Measurements from ENCODE around the gene LYAR.

LYAR gene, protein sequence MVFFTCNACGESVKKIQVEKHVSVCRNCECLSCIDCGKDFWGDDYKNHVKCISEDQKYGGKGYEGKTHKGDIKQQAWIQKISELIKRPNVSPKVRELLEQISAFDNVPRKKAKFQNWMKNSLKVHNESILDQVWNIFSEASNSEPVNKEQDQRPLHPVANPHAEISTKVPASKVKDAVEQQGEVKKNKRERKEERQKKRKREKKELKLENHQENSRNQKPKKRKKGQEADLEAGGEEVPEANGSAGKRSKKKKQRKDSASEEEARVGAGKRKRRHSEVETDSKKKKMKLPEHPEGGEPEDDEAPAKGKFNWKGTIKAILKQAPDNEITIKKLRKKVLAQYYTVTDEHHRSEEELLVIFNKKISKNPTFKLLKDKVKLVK

DNA sequence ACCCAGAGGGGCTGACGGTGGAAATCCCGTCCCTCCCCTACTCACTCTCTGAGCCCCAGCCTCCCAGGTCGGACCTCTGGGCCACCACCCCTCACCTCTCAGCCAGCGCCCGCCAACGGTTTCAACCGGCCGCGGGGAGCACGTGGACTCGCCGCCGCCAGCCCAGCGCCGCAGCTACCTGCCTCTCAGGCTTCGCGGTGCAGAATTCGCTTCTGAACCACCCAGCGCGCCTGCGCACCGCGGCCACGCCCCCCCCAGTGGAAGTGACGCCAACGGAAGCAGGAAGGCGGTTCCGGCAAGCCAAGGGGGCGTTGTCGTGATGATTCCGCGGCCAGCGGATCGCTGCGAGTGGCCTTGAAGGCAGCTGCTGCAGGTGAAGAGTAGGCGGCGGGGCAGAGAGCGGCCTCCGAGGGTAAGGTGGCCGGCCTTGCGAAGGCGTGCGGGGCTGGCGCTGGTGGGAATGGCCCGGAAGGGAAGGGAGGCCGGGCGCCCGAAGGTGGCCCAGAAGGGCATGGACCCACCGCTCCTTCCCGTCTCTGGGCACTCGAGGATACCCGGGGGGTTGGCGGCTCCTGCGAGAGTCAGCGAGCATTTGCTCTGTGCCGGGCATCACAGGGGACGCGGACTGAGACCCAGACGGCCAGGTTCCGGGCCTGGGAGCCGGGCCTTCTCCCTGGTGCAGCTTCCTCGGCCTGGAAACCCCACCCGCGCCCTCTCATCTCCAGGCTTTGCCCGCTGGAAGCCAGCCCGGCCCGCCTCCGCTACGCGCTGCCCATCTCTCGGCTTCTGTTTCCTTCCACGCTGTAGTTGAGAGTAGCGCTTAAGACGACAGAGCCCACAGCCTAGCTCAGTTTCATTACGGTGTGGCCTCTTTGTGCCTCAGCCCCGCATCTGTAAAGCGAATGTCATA, at the start of gene LYAR, which contains the start of gene ZBTB49:
LYAR (minus strand) TSS at position 214 of the 910 bp plus-strand sequence. CDS start 6,412 bp downstream, outside the sequence.
ZBTB49 (plus strand) TSS at position 311 of the 910 bp plus-strand sequence. CDS start 9,695 bp downstream, outside the sequence.
- DNase-seq (ENCODE audit: low read depth), result peak; percentile 65

DNA sequence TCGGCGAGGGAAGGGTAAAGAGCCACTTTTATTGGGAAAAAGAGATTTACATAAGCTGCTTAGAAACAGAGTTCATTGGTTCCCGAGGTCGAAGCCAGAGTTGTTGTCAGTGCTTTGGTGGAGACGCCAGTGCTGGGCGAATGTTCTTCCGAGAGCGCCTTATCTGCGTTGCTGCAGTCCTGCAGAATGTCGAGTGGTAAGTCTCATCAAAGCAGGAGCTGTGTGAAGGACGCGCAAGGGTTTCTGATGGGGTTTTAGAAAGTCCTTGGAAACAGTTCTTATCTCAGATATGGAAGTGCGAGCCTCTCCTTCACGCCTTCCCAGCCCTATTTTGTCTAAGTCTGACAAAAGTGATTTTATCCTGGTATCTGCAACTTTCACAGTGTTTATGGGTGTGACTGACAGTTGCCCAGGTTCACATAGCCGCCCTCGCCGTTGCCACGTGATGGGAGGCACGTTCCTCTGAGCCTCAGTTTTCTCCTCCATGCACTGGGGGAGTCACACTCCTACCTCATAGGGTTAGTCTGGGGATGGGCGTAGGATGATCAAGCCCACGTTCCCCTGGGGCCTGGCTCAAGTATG, 49.6 kb upstream of the LYAR start:
- no peak for DNase-seq (ENCODE audit: low read depth)

DNA sequence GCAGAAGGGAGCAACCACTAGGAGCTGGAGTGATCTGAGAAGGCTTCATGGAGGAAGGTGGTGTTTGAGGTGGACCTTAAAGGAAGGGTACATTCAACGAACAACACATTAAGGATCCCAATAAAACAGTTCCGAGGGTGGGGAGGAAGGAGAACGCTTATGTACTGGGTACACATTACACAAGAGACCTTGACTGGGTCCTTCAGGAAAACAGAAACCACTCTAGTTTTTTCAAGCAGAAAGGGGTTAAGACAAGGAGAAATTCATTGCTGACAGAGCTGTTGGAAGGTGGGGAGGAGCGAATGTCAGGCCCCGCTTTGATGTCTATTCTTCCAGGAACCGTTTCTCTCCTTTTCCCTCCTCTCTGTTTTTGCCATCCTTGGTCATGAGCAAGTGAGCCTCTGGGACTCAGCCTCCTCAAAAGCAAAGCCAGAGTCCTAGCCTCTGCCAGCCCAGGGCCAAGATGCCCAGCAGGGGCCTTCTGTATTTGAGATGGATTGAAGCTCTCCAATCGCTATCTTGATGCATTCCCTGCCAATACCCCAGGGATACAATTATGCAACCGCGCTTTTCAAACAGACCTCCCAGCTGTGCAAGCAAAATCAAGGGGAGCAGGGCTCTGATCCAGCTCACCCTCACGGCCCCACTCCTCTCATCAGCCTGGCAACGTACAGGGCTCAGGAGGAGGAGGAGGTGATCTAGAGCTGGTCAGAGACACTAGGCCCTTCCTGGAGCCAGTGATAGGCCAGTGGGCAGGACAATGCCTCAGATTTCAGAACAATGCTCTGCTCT, 48.5 kb upstream of the LYAR start:
- DNase-seq (ENCODE audit: low read depth), result no peak

DNA sequence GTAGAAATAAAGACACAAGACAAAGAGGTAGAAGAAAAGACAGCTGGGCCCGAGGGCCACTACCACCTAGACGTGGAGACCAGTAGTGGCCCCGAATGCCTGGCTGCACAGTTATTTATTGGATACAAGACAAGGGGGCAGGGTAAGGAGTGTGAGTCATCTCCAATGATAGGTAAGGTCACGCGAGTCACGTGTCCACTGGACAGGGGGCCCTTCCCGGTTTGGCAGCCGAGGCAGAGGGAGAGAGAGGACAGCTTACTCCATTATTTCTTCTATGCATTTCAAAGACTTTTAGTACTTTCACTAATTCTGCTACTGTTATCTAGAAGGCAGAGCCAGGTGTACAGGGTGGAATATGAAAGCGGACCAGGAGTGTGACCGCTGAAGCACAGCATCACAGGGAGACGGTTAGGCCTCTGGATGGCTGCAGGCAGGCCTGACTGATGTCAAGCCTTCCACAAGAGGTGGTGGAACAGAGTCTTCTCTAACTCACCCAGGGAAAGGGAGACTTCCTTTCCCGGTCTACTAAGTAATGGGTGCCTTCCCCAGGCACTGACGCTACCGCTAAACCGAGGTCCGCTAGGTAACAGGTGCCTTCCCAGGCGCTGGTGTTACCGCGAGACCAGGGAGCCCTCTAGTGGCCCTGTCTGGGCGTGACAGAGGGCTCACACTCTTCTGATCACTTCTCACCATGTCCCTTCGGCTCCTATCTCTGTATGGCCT, 45.0 kb upstream of the LYAR start:
- DNase-seq (ENCODE audit: low read depth), result peak; percentile 12

DNA sequence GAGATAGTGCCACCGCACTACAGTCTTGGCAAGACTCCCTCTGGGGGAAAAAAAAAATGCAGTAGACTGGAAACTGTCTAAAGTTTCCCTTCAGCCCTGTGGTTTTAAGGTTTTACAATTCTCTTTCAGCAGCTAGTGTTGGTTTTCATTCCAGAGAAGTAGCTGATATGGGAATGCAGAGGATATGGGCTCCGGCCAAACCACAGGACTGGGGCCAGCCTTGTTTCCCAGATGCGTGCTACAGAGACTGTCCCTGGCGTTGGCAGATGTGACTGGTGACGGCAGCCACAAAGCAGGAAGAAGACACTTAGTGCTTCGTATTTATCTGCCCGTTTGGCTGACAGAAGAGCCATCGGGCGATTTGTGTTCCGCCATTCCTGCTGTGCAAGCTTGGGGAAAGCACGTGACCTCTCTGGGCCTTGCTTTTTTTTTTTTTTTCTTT, 43.3 kb upstream of the LYAR start:
- peak; percentile 4 for DNase-seq (ENCODE audit: low read depth)

DNA sequence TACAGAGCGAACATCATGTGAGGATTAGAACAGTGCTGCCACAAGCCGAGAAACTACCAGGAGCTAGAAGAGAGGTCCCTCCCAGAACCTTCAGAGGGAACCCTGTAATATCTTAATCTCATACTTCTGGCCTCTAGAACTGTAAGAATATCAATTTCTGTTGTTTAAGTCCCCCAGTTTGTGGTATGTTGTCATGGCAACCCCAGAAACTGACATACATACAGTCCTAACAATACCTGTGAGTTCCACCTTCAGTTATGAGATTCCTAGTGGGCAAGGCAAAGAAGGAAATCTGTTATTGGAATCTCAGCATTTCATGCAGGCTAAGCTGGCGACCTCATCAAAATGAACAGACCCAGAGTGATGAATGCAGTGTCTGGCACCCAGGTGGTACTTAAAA, 42.6 kb upstream of the LYAR start:
- DNase-seq (ENCODE audit: low read depth), result no peak

DNA sequence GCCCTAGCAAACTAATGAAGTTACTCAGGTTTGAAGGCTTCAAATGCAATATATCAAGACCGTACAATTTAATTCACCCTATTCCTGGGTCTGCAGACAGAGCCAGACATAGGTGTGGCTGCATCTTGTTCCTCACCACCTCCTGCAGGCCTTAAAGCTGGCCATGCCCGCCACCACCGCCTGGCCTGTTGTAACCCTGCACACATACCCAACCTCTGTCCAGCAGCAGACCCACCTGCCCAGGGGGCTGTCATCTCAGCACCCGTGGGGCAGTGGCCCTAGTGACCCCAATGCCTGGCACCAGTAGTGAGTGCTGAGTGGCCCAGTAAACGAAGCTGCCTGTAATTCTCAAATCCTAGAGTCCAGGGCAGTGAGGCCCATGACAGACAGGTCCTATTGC, 40.8 kb upstream of the LYAR start:
- no peak for DNase-seq (ENCODE audit: low read depth)

DNA sequence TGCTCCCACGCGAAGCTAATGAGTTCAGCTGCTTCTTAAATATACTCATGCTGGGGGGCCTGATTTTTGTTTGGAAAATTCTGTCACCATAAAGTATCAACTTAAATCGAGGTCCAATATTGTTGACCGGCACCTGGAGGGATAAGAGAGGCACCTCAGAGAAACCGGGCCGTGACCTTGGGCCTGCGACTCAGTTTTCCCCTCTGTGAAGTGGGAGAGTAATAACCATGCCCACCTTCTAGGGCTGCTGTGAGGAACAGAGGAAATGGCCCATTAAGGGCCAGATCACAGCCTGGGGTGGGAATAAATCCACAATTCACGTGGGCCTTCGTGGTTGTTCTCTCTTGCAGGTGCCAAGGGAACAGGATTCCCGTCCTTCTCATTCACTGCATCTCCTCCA, 39.5 kb upstream of the LYAR start:
- DNase-seq (ENCODE audit: low read depth), result no peak

DNA sequence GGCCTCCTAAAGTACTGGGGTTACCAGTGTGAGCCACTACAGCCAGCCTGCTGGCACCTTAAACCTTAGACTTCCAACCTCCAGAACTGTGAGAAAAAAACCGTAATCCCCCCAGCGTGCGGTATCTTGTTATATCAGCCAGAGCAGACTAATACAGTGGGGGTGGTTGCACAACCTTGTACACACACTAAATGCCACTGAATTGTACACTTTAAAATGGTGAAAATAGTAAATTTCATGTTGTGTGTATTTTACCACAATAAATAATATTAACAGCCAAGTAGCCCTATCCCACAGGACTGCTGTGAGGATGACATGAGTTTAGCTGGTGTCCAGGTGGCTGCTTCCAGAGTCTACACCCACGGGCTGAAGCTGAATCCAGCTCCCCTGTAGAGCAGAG, 38.9 kb upstream of the LYAR start:
- no peak for DNase-seq (ENCODE audit: low read depth)

DNA sequence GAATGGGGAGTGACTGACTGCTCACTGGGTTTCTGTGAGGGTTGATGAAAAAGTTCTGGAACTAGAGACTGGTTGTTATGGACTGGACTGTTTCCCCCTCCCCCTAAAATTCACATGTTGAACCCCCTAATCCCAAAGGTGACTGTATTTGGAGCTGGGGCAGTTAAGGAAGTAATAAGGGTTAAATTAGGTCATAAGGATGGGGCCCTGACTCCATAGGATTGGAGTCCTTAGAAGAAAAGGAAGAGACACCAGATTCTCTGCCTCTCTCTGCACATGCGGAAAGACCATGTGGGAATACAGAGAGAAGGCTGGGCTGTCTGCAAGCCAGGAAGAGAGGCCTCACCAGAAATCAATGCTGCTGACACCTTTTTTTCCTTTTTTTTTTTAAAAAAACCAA, 38.3 kb upstream of the LYAR start:
- DNase-seq (ENCODE audit: low read depth), result no peak

DNA sequence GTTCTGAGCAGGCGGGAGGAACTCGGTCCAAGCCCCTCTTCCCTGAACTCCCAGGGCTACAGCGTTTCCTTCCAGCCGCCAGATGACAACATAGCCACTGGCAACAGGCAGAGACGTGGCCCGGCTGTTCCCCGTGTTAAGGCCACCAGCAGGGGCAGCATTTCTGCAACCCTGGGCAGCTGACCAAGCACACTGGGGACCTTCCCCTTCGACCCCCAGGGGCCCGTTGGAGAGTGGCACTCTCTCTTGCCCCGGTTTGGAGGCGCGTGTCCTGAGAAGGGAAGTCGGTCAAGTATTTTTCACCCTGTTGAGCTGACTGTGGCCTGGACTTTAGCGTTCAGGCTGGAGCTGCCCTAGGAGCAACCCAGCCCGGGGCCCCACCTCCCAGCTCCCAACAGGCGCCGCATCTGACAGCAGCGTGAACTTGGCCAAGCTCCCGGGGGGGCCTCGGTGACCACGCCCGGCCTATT, 37.7 kb upstream of the LYAR start:
- no peak for DNase-seq (ENCODE audit: low read depth)

DNA sequence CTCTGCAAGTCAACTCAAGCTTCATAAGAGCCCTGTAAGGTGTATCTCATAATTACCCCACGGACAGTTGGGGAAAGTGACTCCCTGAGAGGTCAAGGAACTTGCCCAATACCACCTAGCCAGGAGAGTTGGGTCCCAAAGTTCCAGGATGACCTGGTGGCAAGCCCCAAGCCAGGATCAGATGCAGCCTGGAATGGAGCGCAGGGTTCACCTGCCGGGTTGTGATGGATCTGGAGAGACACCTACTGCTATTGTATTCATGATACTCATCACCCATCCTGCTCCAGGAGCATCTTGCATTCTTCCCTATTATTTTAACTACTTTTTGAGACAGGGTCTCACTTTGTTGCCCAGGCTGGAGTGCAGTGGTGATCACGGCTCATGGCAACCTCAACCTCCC, 36.2 kb upstream of the LYAR start:
- DNase-seq (ENCODE audit: low read depth), result no peak

DNA sequence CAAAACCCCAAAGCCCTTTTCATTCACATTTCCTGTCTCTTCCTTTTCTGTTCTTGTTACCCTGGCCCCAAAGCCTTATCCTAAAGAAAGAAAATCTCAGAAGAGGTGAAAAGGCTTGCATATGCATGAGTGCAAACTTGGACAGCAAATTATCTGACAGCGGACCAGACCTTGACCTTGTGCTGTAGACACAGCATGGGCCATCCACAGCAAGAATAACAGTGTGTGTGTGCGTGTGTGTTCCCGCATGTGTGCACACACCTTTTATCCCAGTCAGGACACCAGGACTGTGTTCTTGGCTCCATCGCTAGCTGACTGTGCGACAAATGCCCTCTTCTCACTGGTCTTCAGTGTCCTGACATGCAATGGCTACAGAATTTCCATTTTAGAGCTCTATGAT, 35.4 kb upstream of the LYAR start:
- no peak for DNase-seq (ENCODE audit: low read depth)

DNA sequence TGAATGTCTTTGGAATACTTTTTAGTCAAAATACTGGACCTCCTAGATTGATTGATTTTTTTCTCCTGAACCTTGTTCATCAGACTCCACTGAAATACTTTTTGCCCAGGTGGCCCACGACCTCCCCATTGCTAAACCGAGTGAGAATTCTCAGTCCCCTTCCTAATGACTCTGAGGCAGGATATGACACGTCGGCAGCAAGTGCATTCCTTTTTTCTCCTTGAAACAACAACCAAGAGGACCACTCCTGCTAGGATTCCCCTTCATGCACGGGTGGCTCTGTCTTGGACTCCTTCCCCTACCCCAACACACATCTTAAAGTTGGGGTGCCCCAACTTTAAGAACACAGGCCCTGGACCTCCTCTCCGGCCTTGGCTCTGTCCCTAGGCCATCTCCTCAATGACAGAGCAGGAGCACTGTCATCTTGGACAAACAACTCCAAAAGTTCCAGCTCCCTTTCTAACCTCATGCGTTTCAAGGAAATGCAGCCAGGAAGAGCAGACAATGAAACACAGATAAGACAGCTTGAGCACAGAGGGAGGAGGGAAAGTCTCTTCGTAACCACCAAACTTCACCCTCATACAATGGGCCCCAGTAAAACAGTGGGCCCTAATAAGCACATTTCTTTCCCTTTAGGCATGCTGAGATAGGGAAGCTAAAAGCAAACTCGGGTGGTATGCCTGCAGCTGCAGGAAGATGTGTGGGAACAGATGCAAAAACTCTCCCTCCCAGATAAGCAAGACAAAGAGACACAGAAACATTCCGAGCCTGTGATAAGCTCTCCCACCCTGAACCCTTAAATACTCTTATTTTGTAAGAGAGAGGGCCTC, 34.0 kb upstream of the LYAR start:
- no peak for DNase-seq (ENCODE audit: low read depth)

DNA sequence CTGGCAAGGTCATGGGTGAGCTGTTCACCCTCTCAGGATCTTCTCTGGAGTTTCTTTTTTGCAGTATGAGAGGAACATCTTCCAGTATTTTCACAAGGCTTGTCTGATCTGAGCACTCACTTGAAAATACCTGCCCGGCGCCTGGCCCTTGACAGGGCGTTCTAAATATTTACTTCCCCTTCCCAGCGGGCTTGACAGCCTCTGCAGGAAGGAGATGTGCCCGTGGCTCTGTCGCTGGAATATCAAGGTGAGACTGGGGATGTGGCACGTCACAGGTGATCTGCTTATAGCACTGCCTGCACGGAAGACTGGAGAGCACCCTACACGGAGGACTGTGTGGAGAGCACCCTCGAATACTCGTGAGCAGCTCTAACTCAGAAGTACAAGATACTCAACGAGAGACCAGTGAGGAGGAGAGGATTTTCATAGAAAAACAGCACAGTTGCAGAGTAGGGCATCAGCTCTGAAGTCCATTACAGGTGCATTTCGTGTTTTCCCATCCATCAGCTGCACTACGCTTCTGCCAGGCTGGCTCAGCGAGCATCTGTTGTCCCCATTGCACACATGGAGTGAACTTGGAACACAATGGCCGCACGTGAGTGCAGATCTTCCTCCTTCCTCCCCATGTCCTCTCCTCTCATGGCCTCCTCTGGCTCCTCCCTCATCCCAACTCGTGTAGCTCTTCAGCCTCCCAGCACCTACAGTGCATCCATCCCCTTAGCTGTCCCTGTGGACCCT, 32.2 kb upstream of the LYAR start:
- DNase-seq (ENCODE audit: low read depth), result no peak

DNA sequence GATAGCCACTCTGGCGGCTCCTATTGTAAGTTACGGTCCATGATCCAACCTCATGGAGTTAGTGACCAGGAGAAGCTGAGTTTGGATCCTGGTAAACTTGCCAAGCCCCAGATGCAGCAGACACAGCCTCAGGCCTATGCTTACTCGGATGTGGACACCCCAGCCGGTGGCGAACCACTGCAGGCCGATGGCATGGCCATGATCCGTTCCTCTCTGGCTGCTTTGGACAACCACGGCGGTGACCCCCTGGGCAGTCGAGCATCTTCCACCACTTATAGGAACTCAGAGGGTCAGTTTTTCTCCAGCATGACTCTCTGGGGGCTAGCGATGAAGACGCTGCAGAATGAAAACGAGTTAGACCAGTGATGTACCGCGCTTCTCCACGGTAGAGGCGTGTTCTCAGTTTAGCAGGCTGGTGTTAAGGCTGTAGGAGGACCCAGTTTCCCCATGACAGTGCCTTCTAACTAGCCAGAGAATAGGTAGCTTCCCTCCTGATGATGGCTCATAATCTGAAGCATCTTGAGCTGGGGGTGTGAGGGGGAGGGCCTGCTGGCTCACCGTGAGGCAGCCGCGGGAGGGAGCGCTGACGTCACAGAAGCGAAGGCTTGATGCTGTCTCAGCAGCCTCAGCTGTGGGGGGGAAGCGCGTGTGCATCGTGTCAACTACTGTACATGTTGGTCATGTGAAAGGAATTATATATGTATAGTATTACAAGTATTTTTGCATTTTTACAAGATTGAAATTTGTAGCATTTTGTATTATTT, 31.2 kb upstream of the LYAR start:
- DNase-seq (ENCODE audit: low read depth), result no peak

DNA sequence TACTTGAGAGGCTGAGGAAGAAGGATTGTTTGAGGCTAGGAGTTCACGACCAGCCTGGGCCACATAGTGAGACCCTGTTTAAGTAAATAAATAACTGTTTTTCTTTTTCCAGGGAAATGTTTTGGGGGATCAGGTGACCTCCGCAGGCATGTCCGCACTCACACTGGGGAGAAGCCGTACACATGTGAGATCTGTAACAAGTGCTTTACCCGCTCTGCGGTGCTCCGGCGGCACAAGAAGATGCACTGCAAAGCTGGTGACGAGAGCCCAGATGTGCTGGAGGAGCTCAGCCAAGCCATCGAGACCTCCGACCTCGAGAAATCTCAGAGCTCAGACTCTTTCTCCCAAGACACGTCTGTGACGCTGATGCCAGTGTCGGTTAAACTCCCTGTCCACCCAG, 30.6 kb upstream of the LYAR start:
- DNase-seq (ENCODE audit: low read depth), result no peak

DNA sequence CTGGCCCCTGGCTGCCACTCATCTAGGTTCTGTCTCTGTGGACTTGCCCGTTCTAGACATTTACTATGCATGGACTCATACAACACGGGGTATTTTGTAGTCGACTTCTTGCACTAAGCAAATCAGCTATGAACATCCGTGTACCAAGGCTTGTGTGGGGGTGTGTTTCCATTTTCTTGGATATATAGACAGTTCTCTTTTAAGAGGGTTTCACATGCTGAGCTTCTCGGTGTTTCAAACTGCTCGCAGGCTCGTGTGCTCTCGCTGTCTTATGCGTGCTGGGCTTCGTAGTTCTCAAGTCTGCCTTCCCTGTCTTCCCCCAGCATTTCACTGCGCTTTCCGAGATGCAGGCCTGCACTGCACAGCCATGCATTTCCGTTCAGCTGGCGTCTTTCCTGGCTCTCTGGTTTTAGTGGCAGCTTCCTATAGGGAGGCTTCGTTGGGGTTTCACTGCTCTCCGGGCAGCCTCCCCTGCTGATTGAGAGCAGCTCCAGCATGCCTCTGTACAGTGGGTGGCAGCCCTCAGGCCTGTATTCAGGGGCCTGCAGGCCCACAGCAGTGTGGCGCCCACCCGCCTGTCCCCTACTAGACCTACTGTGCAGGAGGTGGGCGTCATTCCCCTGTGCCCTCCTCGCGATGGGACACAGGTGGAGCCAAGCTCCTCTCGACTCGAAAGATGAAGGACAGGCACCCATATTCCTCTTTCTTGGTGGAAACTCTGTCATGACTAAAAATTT, 27.7 kb upstream of the LYAR start:
- no peak for DNase-seq (ENCODE audit: low read depth)
